ENCODE measurements around the gene MYPN.

Gene MYPN

DNA sequence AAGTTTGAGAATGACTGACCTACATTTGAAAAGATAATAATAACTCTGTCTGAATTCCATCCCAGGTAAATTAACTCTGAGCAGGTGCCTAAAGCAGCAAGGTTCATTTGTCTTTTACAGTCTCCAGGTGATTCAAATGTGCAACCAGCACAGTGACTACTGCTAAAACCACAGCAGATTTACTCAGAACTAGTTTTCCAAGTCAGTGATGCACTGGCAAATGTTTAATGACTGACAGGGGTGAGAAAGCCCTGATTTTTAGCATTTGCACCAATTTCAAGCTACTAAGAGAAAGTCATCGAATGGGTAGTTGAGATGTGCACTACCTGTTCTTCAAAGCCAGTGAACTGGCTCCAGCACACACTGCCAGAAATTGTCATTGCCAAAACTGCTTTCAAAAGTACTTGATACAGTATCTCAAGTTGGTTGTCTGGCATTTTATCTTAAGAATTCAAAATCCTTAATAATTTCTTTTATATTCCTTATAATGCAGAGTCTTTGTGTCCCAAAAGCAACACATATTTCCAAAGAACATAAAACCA lies 62.3 kb downstream of the MYPN start:
- Mint-ChIP-seq H3K36me3 (ENCODE audit: low read depth) (no peaks in the 10 kb centered on the region), H3K4me3 (no peak overlapping the region), H3K27me3 (ENCODE audit: low read depth, poor library complexity) (peaks cover 7% of the 10 kb centered on the region), H3K27ac (no peak overlapping the region), H3K9me3 (peaks cover 13% of the 10 kb centered on the region), H3K4me1 (peaks cover under 1% of the 10 kb centered on the region)
- TF ChIP-seq, protein P1, sequence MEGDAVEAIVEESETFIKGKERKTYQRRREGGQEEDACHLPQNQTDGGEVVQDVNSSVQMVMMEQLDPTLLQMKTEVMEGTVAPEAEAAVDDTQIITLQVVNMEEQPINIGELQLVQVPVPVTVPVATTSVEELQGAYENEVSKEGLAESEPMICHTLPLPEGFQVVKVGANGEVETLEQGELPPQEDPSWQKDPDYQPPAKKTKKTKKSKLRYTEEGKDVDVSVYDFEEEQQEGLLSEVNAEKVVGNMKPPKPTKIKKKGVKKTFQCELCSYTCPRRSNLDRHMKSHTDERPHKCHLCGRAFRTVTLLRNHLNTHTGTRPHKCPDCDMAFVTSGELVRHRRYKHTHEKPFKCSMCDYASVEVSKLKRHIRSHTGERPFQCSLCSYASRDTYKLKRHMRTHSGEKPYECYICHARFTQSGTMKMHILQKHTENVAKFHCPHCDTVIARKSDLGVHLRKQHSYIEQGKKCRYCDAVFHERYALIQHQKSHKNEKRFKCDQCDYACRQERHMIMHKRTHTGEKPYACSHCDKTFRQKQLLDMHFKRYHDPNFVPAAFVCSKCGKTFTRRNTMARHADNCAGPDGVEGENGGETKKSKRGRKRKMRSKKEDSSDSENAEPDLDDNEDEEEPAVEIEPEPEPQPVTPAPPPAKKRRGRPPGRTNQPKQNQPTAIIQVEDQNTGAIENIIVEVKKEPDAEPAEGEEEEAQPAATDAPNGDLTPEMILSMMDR (IDR thresholded peaks at IDR 0.05) = no peak
- no peak for DNase-seq

DNA sequence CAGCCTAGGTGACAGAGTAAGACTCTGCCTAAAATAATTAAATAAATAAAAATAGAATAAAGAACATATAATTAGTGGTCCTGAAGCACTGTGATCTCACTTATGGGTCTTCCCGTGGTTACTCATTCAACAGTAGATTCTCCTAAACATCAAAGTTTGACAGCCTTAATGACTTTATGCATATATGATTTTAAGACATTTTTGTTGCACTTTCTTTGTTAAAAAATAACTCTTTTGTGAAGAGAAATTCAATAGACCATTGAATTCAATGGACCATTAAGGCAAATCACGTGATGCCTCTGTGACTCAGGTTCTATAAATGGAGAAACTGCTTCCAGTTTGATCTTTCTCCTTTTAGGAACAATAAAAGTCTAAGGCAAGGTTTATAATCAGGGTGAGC lies 63.0 kb downstream of the MYPN start:
- TF ChIP-seq, protein P1 (IDR thresholded peaks at IDR 0.05) = no peak
- no peaks in the 10 kb centered on the region for H3K36me3 Mint-ChIP-seq (ENCODE audit: low read depth)
- H3K9me3 Mint-ChIP-seq = peaks cover 13% of the 10 kb centered on the region
- H3K27ac Mint-ChIP-seq = no peak overlapping the region
- DNase-seq = no peak
- no peak overlapping the region for H3K4me3 Mint-ChIP-seq
- peaks cover 7% of the 10 kb centered on the region for H3K27me3 Mint-ChIP-seq (ENCODE audit: low read depth, poor library complexity)
- peaks cover 8% of the 10 kb centered on the region for H3K4me1 Mint-ChIP-seq

DNA sequence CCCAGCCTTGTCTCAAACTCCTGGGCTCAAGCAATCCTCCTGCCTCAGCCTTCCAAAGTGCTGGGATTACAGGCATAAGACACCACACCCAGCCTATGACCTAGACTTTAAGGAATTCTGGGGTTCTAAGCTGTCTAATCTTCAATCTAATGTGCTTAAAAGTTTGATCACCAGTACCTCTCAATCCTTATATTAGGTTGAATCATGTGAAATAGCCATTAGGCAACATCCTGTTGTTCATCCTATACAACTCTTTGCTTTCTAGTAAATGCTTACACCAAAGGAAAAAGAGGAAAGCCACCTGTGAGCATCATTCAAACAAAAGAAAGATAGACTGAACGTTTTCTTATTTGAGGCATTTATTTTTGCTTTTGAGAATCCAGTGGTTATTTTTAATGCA lies 66.7 kb downstream of the MYPN start:
- TF ChIP-seq, protein P1 (IDR thresholded peaks at IDR 0.05) = no peak
- peaks cover 10% of the 10 kb centered on the region for H3K4me1 Mint-ChIP-seq
- DNase-seq = no peak
- no peak overlapping the region for H3K4me3 Mint-ChIP-seq
- H3K36me3 Mint-ChIP-seq (ENCODE audit: low read depth) = no peaks in the 10 kb centered on the region
- no peak overlapping the region for H3K27ac Mint-ChIP-seq
- peaks cover 3% of the 10 kb centered on the region for H3K27me3 Mint-ChIP-seq (ENCODE audit: low read depth, poor library complexity)
- no peaks in the 10 kb centered on the region for H3K9me3 Mint-ChIP-seq

DNA sequence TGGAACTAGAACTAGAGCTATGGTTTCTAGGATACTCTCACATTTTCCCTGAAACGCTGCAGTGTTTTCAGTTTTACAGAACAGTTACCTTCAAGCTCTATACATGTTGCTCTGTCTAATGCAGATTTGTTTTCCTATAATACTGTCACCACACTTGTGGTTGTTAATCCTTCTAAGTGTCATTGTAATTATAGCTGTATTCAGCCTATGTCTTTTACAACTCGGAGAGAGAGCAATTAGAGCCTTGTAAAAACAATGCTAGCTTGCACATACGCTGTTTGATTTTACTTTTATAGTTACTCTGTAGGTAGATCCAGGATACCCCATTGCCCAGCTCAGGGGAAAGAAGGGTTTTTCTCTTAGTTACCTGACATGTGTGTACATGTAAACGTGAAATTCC lies 67.5 kb downstream of the MYPN start:
- TF ChIP-seq, protein P1 (IDR thresholded peaks at IDR 0.05) = no peak
- Mint-ChIP-seq H3K4me1 (peaks cover 10% of the 10 kb centered on the region), H3K4me3 (no peak overlapping the region), H3K36me3 (ENCODE audit: low read depth) (no peaks in the 10 kb centered on the region), H3K27me3 (ENCODE audit: low read depth, poor library complexity) (peaks cover 2% of the 10 kb centered on the region), H3K27ac (no peak overlapping the region), H3K9me3 (no peaks in the 10 kb centered on the region)
- DNase-seq = no peak

DNA sequence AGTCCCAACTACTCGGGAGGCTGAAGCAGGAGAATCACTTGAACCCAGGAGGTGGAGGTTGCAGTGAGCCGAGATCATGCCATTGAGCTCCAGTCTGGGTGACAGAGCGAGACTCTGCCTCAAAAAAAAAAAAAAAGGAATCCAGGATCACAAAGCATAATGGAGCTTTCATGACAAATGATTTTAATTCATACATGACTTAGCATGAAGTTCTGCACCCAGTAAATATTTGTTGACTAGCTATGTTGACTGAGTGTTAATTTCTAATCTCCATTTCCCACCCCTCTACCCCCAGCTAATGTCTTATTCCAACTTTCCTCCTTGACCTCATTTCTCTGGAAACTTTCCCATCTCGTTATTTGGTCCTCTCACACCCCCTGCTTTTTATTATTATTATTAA lies 69.3 kb downstream of the MYPN start:
- no peak overlapping the region for H3K4me3 Mint-ChIP-seq
- H3K4me1 Mint-ChIP-seq = peaks cover 10% of the 10 kb centered on the region
- TF ChIP-seq, protein P1 (IDR thresholded peaks at IDR 0.05) = no peak
- no peaks in the 10 kb centered on the region for H3K36me3 Mint-ChIP-seq (ENCODE audit: low read depth)
- no peaks in the 10 kb centered on the region for H3K9me3 Mint-ChIP-seq
- DNase-seq = no peak
- no peak overlapping the region for H3K27ac Mint-ChIP-seq
- peaks cover 3% of the 10 kb centered on the region for H3K27me3 Mint-ChIP-seq (ENCODE audit: low read depth, poor library complexity)

DNA sequence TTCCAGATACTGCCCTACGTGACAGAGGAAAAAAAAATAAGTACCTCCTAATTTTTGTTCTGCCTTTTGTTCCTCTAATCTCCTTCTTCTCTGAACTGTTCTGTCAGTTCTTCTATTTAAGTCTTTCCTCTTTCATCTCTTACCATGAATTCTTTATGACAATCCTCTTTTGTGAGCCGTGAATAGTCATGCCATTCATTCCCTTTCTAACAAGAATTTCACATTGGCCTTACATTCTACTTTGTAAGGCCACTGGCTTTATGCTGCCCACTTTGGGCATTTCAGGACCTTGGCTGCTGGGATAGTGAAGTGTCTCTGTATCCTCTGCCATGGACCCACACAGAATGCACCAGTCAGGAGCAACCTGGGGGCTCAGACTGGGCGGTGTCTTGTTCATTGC lies 69.7 kb downstream of the MYPN start:
- Mint-ChIP-seq H3K4me3 (no peak overlapping the region), H3K27ac (no peak overlapping the region), H3K4me1 (peaks cover 10% of the 10 kb centered on the region), H3K36me3 (ENCODE audit: low read depth) (no peaks in the 10 kb centered on the region), H3K9me3 (no peaks in the 10 kb centered on the region), H3K27me3 (ENCODE audit: low read depth, poor library complexity) (peaks cover 7% of the 10 kb centered on the region)
- DNase-seq = no peak
- TF ChIP-seq, protein P1 (IDR thresholded peaks at IDR 0.05) = no peak

Data from nephron progenitor cell (in vitro differentiated cells).